GM23248 (cell line): ENCODE data around the gene TMC2. TPM values are rescaled to one million over a fixed set of nuclear protein-coding genes. Genes with fewer than 3 reads are reported as not detected.

ENCODE experiments used
- DNase-seq: peaks from one replicate; pipeline ENCODE4 v3.0.0-alpha.2; 2015
- H2AFZ ChIP-seq: fragments of 200-600 bp; sonication (generic); 2 replicates; pipeline ENCODE4 v1.6.1; 2016; ENCODE audit warnings: antibody characterized with exemption
- H3F3A ChIP-seq: fragments of 200-600 bp; sonication (generic); 2 replicates; pipeline ENCODE4 v1.6.1; 2016; ENCODE audit warnings: mild to moderate bottlenecking, antibody characterized with exemption, mixed run types; ENCODE audit not compliant: insufficient read depth
- H3K27ac ChIP-seq: fragments of 200-600 bp; sonication (generic); 2 replicates; pipeline ENCODE4 v1.5.1; 2016; ENCODE audit warnings: mild to moderate bottlenecking
- H3K27me3 ChIP-seq: fragments of 200-600 bp; sonication (generic); replicated peaks from 2 replicates; pipeline ENCODE4 v1.6.1; 2016; ENCODE audit warnings: mild to moderate bottlenecking; ENCODE audit not compliant: insufficient read depth
- H3K36me3 ChIP-seq: fragments of 200-600 bp; sonication (generic); 2 replicates; pipeline ENCODE4 v1.6.1; 2016; ENCODE audit warnings: low read depth, mild to moderate bottlenecking
- H3K4me1 ChIP-seq: fragments of 200-600 bp; sonication (generic); 2 replicates; pipeline ENCODE4 v1.6.1; 2016; ENCODE audit warnings: mild to moderate bottlenecking; ENCODE audit not compliant: insufficient read depth
- H3K4me2 ChIP-seq: fragments of 200-600 bp; sonication (generic); one replicate; pipeline ENCODE4 v1.6.1; 2016; ENCODE audit warnings: mild to moderate bottlenecking; ENCODE audit not compliant: unreplicated experiment
- H3K4me3 ChIP-seq: fragments of 200-600 bp; sonication (generic); 2 replicates; pipeline ENCODE4 v1.5.1; 2016; ENCODE audit warnings: mild to moderate bottlenecking
- H3K79me2 ChIP-seq: fragments of 200-600 bp; sonication (generic); 2 replicates; pipeline ENCODE4 v1.6.1; 2016; ENCODE audit warnings: mild to moderate bottlenecking; ENCODE audit not compliant: insufficient read depth
- H3K9ac ChIP-seq: fragments of 200-600 bp; sonication (generic); 2 replicates; pipeline ENCODE4 v1.6.1; 2016; ENCODE audit warnings: mild to moderate bottlenecking
- H3K9me2 ChIP-seq: fragments of 200-600 bp; sonication (generic); 2 replicates; pipeline ENCODE4 v1.6.1; 2016; ENCODE audit warnings: mixed run types, mild to moderate bottlenecking, moderate library complexity; ENCODE audit not compliant: insufficient read depth
- H3K9me3 ChIP-seq: fragments of 200-600 bp; sonication (generic); one replicate; pipeline ENCODE4 v1.6.1; 2017; ENCODE audit warnings: low read depth
- H4K20me1 ChIP-seq: fragments of 200-600 bp; sonication (generic); 2 replicates; pipeline ENCODE4 v1.6.0; 2016; ENCODE audit not compliant: insufficient read depth
- EZH2 ChIP-seq: fragments of 200-600 bp; sonication (generic); IDR thresholded peaks from 2 replicates; pipeline ENCODE4 v1.6.1; 2018; ENCODE audit warnings: antibody characterized with exemption, mild to moderate bottlenecking; ENCODE audit not compliant: insufficient read depth, poor library complexity, severe bottlenecking
- EZH2phosphoT487 ChIP-seq: fragments of 200-600 bp; sonication (generic); IDR thresholded peaks from 2 replicates; pipeline ENCODE4 v1.6.1; 2018; ENCODE audit warnings: antibody characterized with exemption, moderate library complexity, mild to moderate bottlenecking, low read depth; ENCODE audit not compliant: insufficient read depth
- WGBS, 2 experiments: methylation state at CpG; one replicate each; pipeline ENCODE4 v1.1.6; 2015 to 2017; ENCODE audit warnings: low lambda C conversion rate in 2 of 2, low coverage in 1 of 2; ENCODE audit errors: missing lambda C conversion rate in 2 of 2; 5-methylcytosine and 5-hydroxymethylcytosine counted together
- in situ Hi-C: fragments of 300-500 bp; cut with MboI; formaldehyde crosslinking; loops from 2 replicates; pipeline ENCODE4 v1.15.0; 2020
- polyA plus RNA-seq: library from polyadenylated mRNA; unstranded; fragments of >200 nt; fragmentation: Nextera tagmentation; extraction: Ambion mirVana; gene quantifications from 2 replicates; pipeline ENCODE4 v1.2.1, GENCODE V29; 2016
- total RNA-seq: library from RNA; depleted of rRNA; stranded (reverse); fragments of >200 nt; shearing (Covaris generic); gene quantifications from 2 replicates; pipeline ENCODE4 v1.2.3, GENCODE V29; 2014

The TMC2 gene
- total and polyA plus RNA-seq, 2 experiments from 2014 or later, result not detected

DNA sequence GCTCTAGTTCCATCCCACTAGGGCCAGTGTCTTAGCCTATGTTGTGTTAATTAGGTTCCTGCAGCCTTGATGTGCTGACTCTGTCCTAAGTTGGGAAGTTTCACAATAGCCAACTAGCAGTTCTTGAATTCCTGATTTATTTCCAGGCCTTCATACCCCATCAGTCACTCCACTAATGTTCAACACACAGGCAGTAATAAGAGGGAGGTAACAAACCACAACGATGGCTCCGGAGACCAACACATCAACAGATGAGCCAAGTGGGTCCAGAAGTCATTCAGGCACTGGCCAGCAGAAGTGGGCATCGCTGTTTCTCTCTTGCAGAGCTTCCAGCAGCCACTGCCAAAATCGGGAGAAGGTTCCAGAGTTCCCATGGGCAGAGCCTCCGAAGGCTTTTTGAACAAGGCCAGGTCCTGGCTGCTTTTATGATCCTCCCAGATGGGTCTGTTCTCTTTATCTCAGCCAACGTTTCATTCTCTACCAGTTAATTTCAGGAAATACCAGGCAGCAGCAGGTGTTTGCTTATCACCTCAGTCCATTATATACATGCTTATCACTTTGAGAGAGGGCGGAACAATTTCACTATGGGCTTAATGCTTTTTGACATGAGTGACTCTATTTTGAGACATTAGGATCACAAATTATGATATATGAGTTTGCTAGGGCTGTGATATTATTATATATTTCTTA, 67.6 kb downstream of the TMC2 start:
- Histone ChIP-seq H3K27ac (no peak overlapping the region), H3K4me2 (no peak overlapping the region), H3K9me2 (no peaks in the 10 kb centered on the region), H3F3A (no peaks in the 10 kb centered on the region), H4K20me1 (no peaks in the 10 kb centered on the region), H3K9me3 (no peaks in the 10 kb centered on the region), H3K27me3 (no peaks in the 10 kb centered on the region; the same call in none of the 2 replicates), H3K9ac (no peak overlapping the region), H3K4me1 (no peaks in the 10 kb centered on the region), H3K4me3 (no peak overlapping the region), H2AFZ (no peak overlapping the region), H3K36me3 (no peaks in the 10 kb centered on the region), H3K79me2 (no peaks in the 10 kb centered on the region)
- no peak for DNase-seq
- TF ChIP-seq EZH2phosphoT487, result no peak
- WGBS, 2 experiments, result 40 to 41% methylated on average over 7 of the region's 7 CpGs
- in situ Hi-C loops, result no loop called here

DNA sequence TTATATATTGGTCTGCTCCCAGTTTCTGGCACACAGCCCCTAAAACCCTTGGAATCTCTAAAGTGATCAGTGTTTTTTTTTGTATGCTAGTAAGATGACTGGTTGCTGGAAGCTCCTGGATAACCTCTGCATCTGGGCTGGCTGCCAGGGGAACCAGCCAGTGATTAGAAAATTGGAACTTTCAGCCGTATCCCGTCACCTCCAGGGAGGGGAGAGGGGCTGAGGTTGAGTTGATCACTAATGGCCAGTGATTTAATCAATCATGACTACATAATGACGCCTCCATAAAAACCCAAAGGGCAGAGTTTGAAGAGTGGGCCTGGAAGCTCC, 68.1 kb downstream of the TMC2 start:
- no peaks in the 10 kb centered on the region for H3F3A ChIP-seq
- H4K20me1 ChIP-seq, result no peaks in the 10 kb centered on the region
- H3K4me3 ChIP-seq, result no peak overlapping the region
- no peaks in the 10 kb centered on the region for H3K4me1 ChIP-seq
- H3K36me3 ChIP-seq, result no peaks in the 10 kb centered on the region
- H3K9me2 ChIP-seq, result no peaks in the 10 kb centered on the region
- DNase-seq, result no peak
- no peak overlapping the region for H3K27ac ChIP-seq
- no peak overlapping the region for H2AFZ ChIP-seq
- H3K9ac ChIP-seq, result no peak overlapping the region
- no peak overlapping the region for H3K4me2 ChIP-seq
- H3K27me3 ChIP-seq, result no peaks in the 10 kb centered on the region; the same call in none of the 2 replicates
- H3K79me2 ChIP-seq, result no peaks in the 10 kb centered on the region
- H3K9me3 ChIP-seq, result no peaks in the 10 kb centered on the region
- in situ Hi-C loops, result no loop called here
- WGBS, 2 experiments, result 26 to 50% methylated on average over 3 of the region's 3 CpGs
- TF ChIP-seq EZH2 (no peak), EZH2phosphoT487 (no peak)

DNA sequence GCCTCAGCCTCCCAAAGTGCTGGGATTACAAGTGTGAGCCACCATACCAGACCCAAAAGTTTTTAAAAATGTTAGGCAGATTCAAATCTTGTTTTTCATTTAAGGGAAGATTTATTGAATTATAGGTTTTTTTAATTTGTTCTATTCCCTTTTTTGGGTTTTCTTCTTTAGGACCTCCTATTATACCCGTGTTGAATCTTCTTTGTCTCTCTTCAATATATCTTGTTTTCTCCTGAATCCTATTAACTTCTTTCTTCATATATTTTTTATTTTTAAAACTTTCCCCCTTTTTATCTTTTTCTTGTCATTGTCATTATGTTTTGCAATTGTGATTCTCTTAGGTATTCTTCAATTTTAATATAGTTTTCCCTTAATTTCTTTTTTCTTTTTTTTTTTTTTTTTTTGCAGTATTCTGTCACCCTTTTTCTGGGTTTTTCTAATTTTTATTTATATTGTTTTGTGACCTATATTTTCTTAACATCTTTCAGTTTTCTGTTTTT, 70.2 kb downstream of the TMC2 start:
- TF ChIP-seq EZH2 (no peak), EZH2phosphoT487 (no peak)
- DNase-seq, result peak; percentile 4

DNA sequence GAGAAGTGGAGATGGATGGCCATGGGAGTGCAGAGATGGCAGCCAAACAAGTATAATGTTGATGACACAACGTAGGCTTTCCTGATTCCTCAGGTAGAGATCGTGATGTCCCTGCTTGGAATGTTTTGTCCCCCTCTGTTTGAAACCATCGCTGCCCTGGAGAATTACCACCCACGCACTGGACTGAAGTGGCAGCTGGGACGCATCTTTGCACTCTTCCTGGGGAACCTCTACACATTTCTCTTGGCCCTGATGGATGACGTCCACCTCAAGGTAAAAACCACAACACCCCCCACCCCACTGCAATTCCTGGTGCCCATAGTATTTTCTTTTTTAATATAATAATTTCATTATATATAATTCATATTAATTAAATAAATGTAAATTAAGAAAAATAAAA, 74.0 kb downstream of the TMC2 start:
- no peaks in the 10 kb centered on the region for H3K9me3 ChIP-seq
- no peaks in the 10 kb centered on the region for H3K36me3 ChIP-seq
- DNase-seq, result no peak
- 39 to 45% methylated on average over 6 of the region's 6 CpGs for WGBS, 2 experiments
- no peaks in the 10 kb centered on the region for H4K20me1 ChIP-seq
- no peak overlapping the region for H2AFZ ChIP-seq
- no peak overlapping the region for H3K9ac ChIP-seq
- in situ Hi-C loops, result no loop called here
- H3K4me3 ChIP-seq, result no peak overlapping the region
- no peaks in the 10 kb centered on the region for H3K4me1 ChIP-seq
- no peaks in the 10 kb centered on the region for H3K9me2 ChIP-seq
- peaks cover 32% of the 10 kb centered on the region for H3K27me3 ChIP-seq
- H3K27ac ChIP-seq, result no peak overlapping the region
- TF ChIP-seq EZH2 (no peak), EZH2phosphoT487 (no peak)
- H3K79me2 ChIP-seq, result no peaks in the 10 kb centered on the region
- no peak overlapping the region for H3K4me2 ChIP-seq
- no peaks in the 10 kb centered on the region for H3F3A ChIP-seq

More for the DNA sequence above, 70.2 kb downstream of the TMC2 start:
- Histone ChIP-seq H3K9me2 (no peaks in the 10 kb centered on the region), H3K36me3 (no peaks in the 10 kb centered on the region), H3F3A (no peaks in the 10 kb centered on the region), H3K27ac (no peak overlapping the region), H3K4me1 (no peaks in the 10 kb centered on the region), H3K9ac (no peak overlapping the region), H4K20me1 (no peaks in the 10 kb centered on the region), H3K4me2 (no peak overlapping the region), H3K4me3 (no peak overlapping the region), H3K27me3 (peaks cover 9% of the 10 kb centered on the region), H3K9me3 (no peaks in the 10 kb centered on the region), H2AFZ (no peak overlapping the region), H3K79me2 (no peaks in the 10 kb centered on the region)
- in situ Hi-C loops, result no loop called here
- 20 to 32% methylated on average over 1 of the region's 1 CpG for WGBS, 2 experiments
